Vagina (tissue), 2 donors: ENCODE measurements around the gene ZCCHC14. TPM values are rescaled to one million over a fixed set of nuclear protein-coding genes. Genes with fewer than 3 reads are reported as not detected.

Experiments used
- DNase-seq, 2 donors: peaks; one replicate each; pipeline ENCODE4 v3.0.0-alpha.2; 2017; ENCODE audit errors: extremely low spot score in 2 of 2
- H3K27ac ChIP-seq: fragments of 200-600 bp; sonication (generic); one replicate; pipeline ENCODE4 v1.5.1; 2019
- H3K27me3 ChIP-seq: fragments of 200-600 bp; sonication (generic); one replicate; pipeline ENCODE4 v1.5.1; 2019
- H3K36me3 ChIP-seq, 2 donors: fragments of 200-600 bp; sonication (generic); one replicate each; pipeline ENCODE4 v1.5.1; 2017 to 2019
- H3K4me1 ChIP-seq: fragments of 200-600 bp; sonication (generic); one replicate; pipeline ENCODE4 v1.5.1; 2019
- H3K4me3 ChIP-seq, 2 donors: fragments of 200-600 bp; sonication (generic); 1 replicate in 1 of 2; 2 replicates in 1 of 2; pipeline ENCODE4 v1.5.1; 2016 to 2019
- H3K9me3 ChIP-seq: fragments of 200-600 bp; sonication (generic); one replicate; pipeline ENCODE4 v1.5.1; 2019
- POLR2A ChIP-seq, 2 donors: fragments of 450-650 bp; IDR thresholded peaks; one replicate each; pipeline ENCODE4 v1.6.1; 2017; ENCODE audit warnings: antibody characterized with exemption in 2 of 2, mild to moderate bottlenecking in 2 of 2, moderate library complexity in 2 of 2
- POLR2AphosphoS5 ChIP-seq, 2 donors: sonication (generic); formaldehyde crosslinking; IDR thresholded peaks; one replicate each; pipeline ENCODE4 v1.9.0; 2017; ENCODE audit warnings: antibody characterized with exemption in 2 of 2, mild to moderate bottlenecking in 2 of 2, low read depth in 1 of 2; ENCODE audit not compliant: insufficient read depth in 1 of 2
- intact Hi-C: fragments of 100-400 bp; cut with DNase I; formaldehyde crosslinking; loops from one replicate; pipeline ENCODE4 v1.15.1; 2023
- total RNA-seq: library from RNA; depleted of rRNA; stranded (reverse); fragments of >200 nt; gene quantifications from one replicate; pipeline ENCODE4 v1.2.3, GENCODE V29; 2016
- TF ChIP-seq, protein P1 (sequence below), 3 experiments: fragments of 450-650 bp in 2 of 3; fragments of 200-600 bp in 1 of 3; sonication (generic) in 1 of 3; IDR thresholded peaks; one replicate each; pipeline ENCODE4 v1.5.1; 2017 to 2019; ENCODE audit warnings: antibody characterized with exemption in 3 of 3, mild to moderate bottlenecking in 2 of 3, moderate library complexity in 2 of 3

The ZCCHC14 gene
- total RNA-seq, 1 donor from 2014 or later = 74.2 TPM

GRCh38 chr16:87465879-87466278 lies 26.9 kb downstream of the ZCCHC14 start:
- intact Hi-C loops = no loop called here
- H3K9me3 ChIP-seq = no peaks in the 10 kb centered on the region
- DNase-seq = no peak
- peak overlapping the region; percentile 94 for H3K27ac ChIP-seq
- peaks cover 81% of the 10 kb centered on the region for H3K4me1 ChIP-seq
- no peak overlapping the region for H3K4me3 ChIP-seq
- no peak for TF ChIP-seq POLR2A (IDR thresholded peaks at IDR 0.05)
- TF ChIP-seq POLR2AphosphoS5 (IDR thresholded peaks at IDR 0.05; ENCODE audit: insufficient read depth in 1 of 2, low read depth in 1 of 2) = no peak
- TF ChIP-seq, protein P1, sequence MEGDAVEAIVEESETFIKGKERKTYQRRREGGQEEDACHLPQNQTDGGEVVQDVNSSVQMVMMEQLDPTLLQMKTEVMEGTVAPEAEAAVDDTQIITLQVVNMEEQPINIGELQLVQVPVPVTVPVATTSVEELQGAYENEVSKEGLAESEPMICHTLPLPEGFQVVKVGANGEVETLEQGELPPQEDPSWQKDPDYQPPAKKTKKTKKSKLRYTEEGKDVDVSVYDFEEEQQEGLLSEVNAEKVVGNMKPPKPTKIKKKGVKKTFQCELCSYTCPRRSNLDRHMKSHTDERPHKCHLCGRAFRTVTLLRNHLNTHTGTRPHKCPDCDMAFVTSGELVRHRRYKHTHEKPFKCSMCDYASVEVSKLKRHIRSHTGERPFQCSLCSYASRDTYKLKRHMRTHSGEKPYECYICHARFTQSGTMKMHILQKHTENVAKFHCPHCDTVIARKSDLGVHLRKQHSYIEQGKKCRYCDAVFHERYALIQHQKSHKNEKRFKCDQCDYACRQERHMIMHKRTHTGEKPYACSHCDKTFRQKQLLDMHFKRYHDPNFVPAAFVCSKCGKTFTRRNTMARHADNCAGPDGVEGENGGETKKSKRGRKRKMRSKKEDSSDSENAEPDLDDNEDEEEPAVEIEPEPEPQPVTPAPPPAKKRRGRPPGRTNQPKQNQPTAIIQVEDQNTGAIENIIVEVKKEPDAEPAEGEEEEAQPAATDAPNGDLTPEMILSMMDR (IDR thresholded peaks at IDR 0.05) = no peak
- H3K36me3 ChIP-seq = no peaks in the 10 kb centered on the region
- no peaks in the 10 kb centered on the region for H3K27me3 ChIP-seq

- Histone ChIP-seq H3K27ac (peak overlapping the region; percentile 94), H3K4me3 (peak overlapping the region; percentile 1 to 34), H3K9me3 (no peaks in the 10 kb centered on the region), H3K4me1 (peaks cover 76% of the 10 kb centered on the region), H3K27me3 (no peaks in the 10 kb centered on the region), H3K36me3 (no peaks in the 10 kb centered on the region)
- TF ChIP-seq POLR2A (IDR thresholded peaks at IDR 0.05) (no peak), POLR2AphosphoS5 (IDR thresholded peaks at IDR 0.05; ENCODE audit: insufficient read depth in 1 of 2, low read depth in 1 of 2) (peak; percentile 66 to 71)
- TF ChIP-seq, protein P1 (IDR thresholded peaks at IDR 0.05) = no peak
- intact Hi-C loops = no loop called here
- DNase-seq = no peak
These were observed 27.5 kb downstream of the ZCCHC14 start for GRCh38 chr16:87465306-87465705.

DNA sequence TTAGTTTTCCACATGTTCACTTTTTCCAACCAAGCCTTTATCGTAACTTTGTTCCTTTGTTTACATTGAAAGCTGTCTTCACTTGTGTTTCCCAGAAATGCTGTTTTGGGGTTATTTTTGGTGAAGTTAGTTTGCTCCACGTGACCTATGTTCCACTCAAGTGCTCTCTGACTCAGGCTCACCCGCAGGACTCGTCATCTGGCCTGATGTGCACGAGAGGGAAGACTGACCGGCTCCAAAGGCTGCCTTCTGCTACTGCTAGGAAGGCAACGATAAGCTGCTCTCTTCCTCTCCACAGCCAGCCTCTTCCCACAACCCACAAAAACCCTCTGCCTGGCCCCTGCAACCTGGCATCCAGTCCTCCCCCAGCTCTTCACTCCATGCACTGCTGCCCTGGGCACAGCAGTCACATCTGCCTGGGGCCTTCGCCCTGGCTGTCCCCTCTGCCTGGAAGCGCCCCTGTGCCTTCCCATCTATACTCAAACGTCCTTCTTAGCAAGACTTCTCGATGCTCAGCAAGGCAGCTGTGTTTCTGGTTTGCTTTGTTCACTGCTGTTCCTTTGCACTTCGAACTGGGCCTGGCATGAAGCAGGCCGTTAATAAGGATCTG lies 28.0 kb downstream of the ZCCHC14 start:
- DNase-seq = peak in 1 of 2 donors; percentile 94
- peak overlapping the region; percentile 1 to 34 for H3K4me3 ChIP-seq

DNA sequence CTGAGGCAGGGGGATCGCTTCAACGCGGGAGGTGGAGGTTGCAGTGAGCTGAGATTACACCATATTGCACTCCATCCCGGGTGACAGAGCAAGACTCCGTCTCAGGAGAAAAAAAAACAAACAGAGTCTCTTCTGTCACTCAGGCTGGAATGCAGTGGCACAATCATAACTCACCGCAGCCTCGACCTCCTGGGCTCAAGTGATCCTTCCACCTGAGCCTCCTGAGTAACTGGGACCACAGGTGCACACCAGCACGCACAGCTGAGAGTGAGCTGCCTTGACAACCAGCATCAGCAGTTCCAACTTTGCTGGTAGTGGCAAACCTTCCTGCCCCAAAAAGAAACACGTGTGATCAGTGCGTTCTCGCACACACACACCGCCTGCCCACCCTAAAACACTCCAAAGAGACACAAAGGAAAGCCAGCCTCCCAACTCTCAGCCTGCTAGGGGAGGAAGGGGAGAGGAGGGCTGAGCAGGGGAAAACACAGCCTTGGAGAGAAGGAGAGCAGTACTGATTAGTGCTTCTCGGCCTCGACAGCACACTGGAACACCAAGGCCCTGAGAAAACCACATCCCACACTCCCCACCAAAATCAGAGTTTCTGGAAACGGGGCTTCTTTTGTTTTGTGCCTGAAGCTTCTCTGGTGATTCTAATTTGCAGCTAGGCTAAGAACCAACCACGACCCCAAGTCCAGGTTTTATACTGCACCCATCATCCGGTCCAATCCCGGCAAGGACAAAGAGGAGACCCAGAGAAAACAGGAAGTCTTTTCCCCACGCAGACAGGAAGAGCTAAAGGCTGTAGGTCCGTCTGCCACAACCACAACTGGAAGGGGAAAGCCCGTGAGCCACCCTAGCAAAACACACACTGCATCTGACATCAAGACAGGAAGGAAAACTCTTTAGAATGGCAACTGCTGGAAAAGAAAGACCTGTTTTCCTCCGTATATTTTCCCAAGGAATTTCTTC lies 28.8 kb downstream of the ZCCHC14 start:
- TF ChIP-seq POLR2A (IDR thresholded peaks at IDR 0.05) (no peak), POLR2AphosphoS5 (IDR thresholded peaks at IDR 0.05; ENCODE audit: insufficient read depth in 1 of 2, low read depth in 1 of 2) (no peak)
- TF ChIP-seq, protein P1 (IDR thresholded peaks at IDR 0.05) = no peak
- H3K4me3 ChIP-seq = peak overlapping the region in 1 of 2 donors; percentile 34

More for the DNA sequence above, 28.0 kb downstream of the ZCCHC14 start:
- Histone ChIP-seq H3K27me3 (no peaks in the 10 kb centered on the region), H3K36me3 (peaks cover 0 to under 1% of the 10 kb centered on the region in 2 donors), H3K4me1 (peaks cover 71% of the 10 kb centered on the region), H3K9me3 (no peaks in the 10 kb centered on the region), H3K27ac (peak overlapping the region; percentile 94)
- intact Hi-C loops = no loop called here
- TF ChIP-seq, protein P1 (IDR thresholded peaks at IDR 0.05) = no peak
- peak; percentile 67 to 73 for TF ChIP-seq POLR2AphosphoS5 (IDR thresholded peaks at IDR 0.05; ENCODE audit: insufficient read depth in 1 of 2, low read depth in 1 of 2)
- TF ChIP-seq POLR2A (IDR thresholded peaks at IDR 0.05) = no peak

More for the DNA sequence above, 28.8 kb downstream of the ZCCHC14 start:
- intact Hi-C loops = no loop called here
- Histone ChIP-seq H3K36me3 (peaks cover 0 to 9% of the 10 kb centered on the region in 2 donors), H3K27me3 (no peaks in the 10 kb centered on the region), H3K9me3 (no peaks in the 10 kb centered on the region), H3K4me1 (peaks cover 63% of the 10 kb centered on the region), H3K27ac (peak overlapping the region; percentile 94)
- no peak for DNase-seq
